Stimulated activated CD8-positive, alpha-beta memory T cell treated with anti-CD3 and anti-CD28 coated beads, Interleukin-4, amount 100 ng/mL, for 48 hours (primary cell): ENCODE measurements around the gene SEMA5B.

Experiments
- DNase-seq: peaks from one replicate; pipeline ENCODE4 v3.0.0-alpha.2; 2020

The SEMA5B gene

GRCh38 chr3:123021388-123021787, 6.2 kb downstream of the SEMA5B start:
- no peak for DNase-seq

DNA sequence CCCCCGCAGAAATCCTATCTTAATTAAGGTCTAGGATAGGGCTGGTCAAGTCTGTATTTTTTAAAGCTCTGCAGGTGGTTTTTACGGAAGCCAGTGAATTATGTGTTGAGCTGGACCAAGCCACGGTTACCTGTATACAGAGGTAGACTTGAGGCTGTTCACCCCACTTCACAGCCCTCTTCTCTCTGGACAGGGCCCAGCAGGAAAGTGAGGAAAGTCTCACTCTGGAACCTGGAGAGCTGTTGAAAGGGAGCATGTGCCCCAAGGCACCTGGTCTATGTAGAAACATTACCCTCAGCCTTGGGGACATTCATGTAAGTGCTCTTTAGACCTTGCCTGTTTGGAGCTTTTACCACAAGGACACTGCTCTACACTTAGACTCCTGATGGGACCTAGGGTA, 6.9 kb downstream of the SEMA5B start:
- no peak for DNase-seq

GRCh38 chr3:123019591-123019990, 8.0 kb downstream of the SEMA5B start:
- DNase-seq: no peak

DNA sequence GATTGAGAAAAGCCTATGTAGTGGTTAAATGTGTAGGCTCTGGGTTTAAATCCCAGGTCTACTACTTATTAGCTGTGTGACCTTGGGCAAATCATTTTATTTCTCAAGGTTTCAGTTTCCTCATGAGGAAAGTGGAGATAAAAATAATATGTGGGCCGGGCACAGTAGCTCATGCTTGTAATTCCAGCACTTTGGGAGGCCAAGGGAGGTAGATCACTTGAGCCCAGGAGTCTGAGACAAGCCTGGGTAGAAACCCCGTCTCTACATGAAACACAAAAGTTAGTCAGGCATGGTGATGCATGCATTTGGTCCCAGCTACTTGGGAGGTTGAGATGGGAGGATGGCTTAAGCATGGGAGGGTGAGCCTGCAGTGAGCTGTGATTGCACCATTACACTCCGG, 8.4 kb downstream of the SEMA5B start:
- DNase-seq: no peak

DNA sequence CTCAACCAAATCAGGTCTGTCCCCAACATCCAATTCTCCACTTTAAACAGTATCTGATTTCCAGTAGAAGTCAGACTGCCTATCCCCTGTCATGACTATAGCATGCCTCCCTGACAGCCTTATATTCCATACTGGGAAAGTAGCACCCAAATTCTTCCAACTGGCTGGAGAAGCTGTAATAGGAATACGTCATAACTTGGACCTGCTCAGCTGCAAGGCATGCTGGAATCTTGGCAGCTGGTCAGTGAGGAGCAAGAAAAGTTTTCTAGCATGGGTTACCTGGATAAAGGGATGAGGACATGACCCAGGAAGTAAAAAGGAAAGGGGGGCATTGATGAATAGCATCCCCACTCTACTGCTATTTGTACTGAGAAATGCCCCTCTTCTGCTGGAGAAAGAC, 8.9 kb downstream of the SEMA5B start:
- no peak for DNase-seq

GRCh38 chr3:123015596-123015995, 12.0 kb downstream of the SEMA5B start:
- DNase-seq: no peak

DNA sequence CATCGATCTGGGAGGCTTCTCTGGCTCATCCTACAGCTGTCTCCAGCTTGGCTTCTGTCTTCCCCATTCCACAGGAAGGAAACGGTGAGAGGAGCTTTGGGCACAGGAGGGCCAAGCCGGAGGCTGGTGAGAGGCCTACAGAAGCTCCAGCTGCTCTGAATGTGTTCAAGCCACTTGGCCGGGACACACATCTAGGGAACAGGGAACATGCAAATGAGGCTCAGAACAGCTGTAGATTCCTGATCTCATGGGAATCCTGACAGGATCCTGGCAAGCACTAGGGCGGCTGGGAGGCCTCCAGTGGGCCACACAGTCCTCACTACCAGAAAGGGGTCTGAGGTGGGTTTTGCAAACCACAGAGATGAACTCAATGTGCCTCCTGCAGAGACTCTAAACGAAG, 13.7 kb downstream of the SEMA5B start:
- DNase-seq: no peak

- no peak for DNase-seq
Observed at GRCh38 chr3:123012652-123013051, 14.9 kb downstream of the SEMA5B start.

DNA sequence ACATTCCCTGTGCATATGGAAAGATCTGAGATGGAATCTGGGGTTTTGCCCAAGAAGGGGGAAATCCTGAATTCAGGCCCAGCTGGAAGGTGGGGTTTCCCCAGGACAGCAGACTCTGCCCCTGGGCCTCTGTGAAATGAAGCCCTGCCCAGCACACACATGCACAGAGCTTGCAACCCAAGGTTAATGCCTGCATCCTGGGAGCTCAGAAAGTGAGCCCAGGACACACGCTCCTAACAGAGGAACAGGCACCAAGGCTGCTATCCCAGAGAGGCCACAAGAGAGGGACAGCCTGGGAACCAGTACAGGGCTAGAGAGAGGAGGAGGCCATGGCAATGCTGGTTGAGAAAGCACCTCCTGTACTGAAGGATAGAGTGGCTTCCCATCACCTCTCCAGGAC, 16.1 kb downstream of the SEMA5B start:
- no peak for DNase-seq

DNA sequence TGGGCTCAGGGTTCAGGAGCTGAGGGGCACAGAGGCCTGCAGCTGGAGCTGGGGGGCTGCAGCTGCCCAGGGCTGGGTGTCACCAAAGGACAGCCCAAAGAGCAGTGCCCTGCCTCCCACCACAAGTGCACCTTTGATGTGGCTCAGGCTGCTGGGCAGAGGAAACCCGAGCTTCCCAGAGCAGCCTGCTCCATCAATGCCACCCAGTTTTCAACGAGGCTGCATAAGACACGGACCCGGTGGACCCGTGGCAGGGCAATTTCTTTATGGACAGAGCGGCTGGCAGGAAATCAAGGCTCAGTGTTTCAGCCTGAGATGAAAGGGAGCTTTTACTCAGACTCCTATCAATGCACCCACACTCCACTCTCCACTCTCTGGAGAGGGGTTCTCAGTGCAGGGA, 18.7 kb downstream of the SEMA5B start:
- no peak for DNase-seq

DNA sequence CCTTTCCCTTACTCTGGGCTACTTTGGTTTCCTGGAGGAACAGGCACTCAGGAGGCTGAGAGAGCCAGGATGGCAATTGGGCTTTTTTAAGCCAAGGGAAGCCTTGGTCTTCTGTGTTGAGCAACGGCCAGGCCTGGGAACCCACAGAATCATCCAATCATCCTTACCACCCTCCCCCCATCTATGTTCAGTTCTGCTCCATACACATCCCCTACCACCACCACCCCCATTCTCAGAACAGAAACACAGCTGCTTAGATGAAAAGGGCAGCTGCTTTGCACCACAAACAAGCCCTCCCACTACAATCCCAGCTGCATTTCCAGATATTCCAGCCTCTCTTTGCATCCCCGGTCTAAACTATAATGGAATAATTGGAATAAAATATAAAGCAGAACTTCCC, 21.0 kb downstream of the SEMA5B start:
- no peak for DNase-seq

- no peak for DNase-seq
Observed at GRCh38 chr3:123005291-123005690, 22.3 kb downstream of the SEMA5B start.

- no peak for DNase-seq
Observed at GRCh38 chr3:123004201-123004918, 23.2 kb downstream of the SEMA5B start.

DNA sequence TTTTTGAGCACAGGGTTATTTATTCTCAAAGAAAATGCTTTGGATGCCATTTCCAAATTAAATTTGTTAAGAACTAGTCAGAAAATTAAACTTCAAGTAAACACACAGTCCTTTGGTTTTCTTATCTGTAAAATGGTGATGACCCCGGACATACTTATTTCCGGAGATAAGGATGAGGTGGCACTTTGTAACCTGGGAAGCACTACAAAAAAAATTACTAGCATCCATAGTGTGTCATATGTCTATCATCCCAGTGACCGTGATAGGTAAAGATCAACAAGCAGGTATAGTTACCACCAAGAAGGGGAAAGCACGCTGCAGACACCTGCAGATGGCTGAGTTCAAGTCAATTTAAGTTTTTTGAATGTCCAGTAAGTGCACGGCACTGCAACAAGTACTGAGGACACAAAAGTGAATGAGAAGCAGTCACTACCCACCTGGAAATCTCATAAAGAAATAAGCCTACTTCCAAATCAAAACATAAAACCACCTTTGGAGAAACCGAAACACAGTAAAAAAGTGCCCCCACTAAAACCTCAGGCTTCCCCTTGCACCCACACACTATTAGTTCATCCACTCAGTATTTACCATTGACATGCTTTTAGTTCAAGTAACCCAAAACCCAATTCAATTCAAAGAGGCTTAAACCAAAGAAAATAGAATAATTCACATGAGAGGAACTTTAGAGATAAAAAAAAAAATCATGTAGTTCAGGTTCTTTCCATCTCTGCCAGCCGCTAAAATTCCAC, 24.6 kb downstream of the SEMA5B start:
- no peak for DNase-seq

DNA sequence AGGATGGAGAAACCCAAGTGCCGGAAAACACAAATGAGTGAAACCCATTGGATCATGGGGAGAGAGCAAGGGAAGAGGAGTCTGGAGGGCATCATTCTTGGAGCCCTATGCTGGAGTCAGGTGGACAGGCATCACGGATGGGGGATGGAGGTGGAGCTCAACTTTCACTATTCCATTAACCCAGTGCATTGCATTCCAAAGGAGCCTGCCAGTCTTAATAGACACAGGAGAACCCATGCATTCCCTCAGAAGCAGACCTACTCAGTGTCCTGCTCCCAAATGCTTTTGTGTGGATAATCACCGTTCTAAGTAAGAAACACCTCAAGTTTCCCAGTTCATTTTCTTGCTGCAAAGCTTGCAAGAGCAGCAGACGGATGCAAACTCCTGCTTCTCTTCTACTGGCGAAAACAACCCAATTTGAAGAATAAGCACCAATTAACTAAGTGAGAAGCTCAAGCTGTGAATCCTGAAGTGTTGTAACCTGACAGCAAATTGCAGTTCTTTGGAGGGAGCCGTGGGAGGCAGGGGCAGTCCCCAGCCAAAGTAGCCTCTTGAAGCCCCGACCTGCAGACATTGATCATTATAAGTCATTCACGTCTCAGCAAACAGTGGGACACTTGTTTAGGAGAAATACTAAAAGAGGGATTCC, 25.3 kb downstream of the SEMA5B start:
- no peak for DNase-seq

DNA sequence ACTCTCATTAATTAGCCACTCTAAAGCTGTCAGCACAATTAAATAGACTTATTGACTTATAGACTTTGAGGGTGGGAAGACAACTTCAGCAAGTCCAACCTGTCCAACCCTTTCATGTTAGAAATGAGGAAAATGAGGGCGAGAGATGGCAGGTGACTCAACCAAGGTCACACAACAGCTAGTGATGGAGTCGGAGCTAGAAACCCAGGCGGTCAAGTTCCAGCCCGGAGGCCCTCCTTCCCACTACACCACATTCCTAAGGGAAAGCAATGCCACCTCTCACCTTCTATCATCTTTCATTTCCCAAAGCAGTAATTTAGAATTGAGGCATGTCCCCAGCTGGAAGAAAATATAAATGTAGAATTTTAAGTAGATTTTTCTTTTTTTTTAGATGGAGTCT, 28.7 kb downstream of the SEMA5B start:
- no peak for DNase-seq

- DNase-seq: no peak
Observed at GRCh38 chr3:122998206-122998605, 29.4 kb downstream of the SEMA5B start.

- no peak for DNase-seq
Observed at GRCh38 chr3:122996038-122996580, 31.5 kb downstream of the SEMA5B start.

- DNase-seq: no peak
Observed at GRCh38 chr3:122994954-122995353, 32.6 kb downstream of the SEMA5B start.

- no peak for DNase-seq
Observed at GRCh38 chr3:122993124-122993978, 34.2 kb downstream of the SEMA5B start.

- DNase-seq: no peak
Observed at GRCh38 chr3:122992676-122993075, 34.9 kb downstream of the SEMA5B start.

DNA sequence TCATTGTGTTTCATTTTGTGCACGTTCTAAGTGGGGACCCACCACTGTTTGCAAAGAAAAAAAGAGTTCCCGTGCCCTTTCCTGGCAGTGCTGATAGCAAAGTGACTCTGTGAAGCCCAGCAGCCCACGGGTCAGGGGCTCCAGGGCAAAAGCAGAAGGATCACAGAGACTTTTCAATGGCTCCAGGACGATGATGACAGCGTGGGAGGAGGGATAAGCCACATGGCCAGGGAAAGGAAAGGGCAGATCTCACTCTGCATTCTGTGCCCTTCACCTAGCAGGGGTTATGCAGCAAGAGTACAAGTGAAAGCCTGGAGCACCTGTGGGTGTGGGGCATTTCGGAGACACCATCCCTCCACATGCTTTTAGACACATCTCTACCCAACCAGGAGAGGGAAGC, 35.4 kb downstream of the SEMA5B start:
- no peak for DNase-seq
